ENCODE results near the gene RPS26. TPM values are rescaled to one million over a fixed set of nuclear protein-coding genes. Genes with fewer than 3 reads are reported as not detected.
"Not testable (repeated sequence)": the region's sequence is repeated elsewhere in the genome, so short reads cannot be mapped to it uniquely, and the experiment has no call there.

The RPS26 gene
- total RNA-seq, 1 donor from 2014 or later = 77.2 TPM

GRCh38 chr12:56053407-56053893 is 11.7 kb downstream of the RPS26 start:
- no peaks in the 10 kb centered on the region for H3K36me3 ChIP-seq
- no peak overlapping the region for H3K4me3 ChIP-seq
- H3K27ac ChIP-seq = no peak overlapping the region
- intact Hi-C loops (cut with DNase I) = no loop called here
- no peaks in the 10 kb centered on the region for H3K9me3 ChIP-seq
- no peaks in the 10 kb centered on the region for H3K4me1 ChIP-seq
- TF ChIP-seq, protein P1, sequence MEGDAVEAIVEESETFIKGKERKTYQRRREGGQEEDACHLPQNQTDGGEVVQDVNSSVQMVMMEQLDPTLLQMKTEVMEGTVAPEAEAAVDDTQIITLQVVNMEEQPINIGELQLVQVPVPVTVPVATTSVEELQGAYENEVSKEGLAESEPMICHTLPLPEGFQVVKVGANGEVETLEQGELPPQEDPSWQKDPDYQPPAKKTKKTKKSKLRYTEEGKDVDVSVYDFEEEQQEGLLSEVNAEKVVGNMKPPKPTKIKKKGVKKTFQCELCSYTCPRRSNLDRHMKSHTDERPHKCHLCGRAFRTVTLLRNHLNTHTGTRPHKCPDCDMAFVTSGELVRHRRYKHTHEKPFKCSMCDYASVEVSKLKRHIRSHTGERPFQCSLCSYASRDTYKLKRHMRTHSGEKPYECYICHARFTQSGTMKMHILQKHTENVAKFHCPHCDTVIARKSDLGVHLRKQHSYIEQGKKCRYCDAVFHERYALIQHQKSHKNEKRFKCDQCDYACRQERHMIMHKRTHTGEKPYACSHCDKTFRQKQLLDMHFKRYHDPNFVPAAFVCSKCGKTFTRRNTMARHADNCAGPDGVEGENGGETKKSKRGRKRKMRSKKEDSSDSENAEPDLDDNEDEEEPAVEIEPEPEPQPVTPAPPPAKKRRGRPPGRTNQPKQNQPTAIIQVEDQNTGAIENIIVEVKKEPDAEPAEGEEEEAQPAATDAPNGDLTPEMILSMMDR (IDR thresholded peaks at IDR 0.05) = no peak
- H3K27me3 ChIP-seq (ENCODE audit: low read depth) = no peaks in the 10 kb centered on the region
- ATAC-seq = no peak
- DNase-seq = no peak

DNA sequence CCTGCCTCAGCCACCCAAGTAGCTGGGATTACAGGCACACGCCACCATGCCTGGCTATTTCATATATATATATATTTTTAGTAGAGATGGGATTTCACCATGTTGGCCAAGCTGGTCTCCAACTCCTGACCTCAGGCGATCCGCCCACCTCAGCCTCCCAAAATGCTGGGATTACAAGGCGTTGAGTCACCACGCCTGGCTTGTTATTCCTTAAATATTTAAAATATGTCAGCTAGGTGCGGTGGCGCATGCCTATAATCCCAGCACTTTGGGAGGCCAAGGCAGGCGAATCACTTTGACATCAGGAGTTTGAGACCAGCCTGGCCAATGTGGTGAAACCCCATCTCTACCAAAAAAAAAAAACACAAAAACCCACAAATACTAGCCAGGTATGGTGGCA is 18.2 kb downstream of the RPS26 start:
- H3K9me3 ChIP-seq; ATAC-seq; intact Hi-C loops (cut with DNase I); H3K4me1 ChIP-seq; H3K36me3 ChIP-seq; H3K4me3 ChIP-seq; DNase-seq; H3K27ac ChIP-seq; H3K27me3 ChIP-seq (ENCODE audit: low read depth): not testable (repeated sequence)

DNA sequence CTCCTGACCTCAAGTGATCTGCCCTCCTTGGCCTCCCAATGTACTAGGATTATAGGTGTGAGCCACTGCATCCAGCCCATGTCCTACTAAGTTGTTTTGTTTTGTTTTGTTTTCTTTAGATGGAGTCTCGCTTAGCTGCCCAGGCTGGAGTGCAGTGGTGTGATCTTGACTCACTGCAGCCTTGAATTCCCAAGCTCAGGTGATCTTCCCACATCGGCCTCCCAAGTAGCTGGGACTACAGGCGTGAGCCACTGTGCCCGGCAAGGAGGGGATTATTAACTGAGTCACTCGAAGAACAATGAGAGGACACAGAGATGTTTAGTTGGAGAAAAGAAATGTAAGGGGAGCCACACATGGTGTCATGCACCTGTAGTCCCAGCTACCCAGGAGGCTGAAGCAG is 20.3 kb downstream of the RPS26 start:
- Histone ChIP-seq H3K27ac (no peak overlapping the region), H3K4me1 (no peaks in the 10 kb centered on the region), H3K4me3 (no peak overlapping the region), H3K36me3 (no peaks in the 10 kb centered on the region), H3K9me3 (no peaks in the 10 kb centered on the region), H3K27me3 (ENCODE audit: low read depth) (no peaks in the 10 kb centered on the region)
- TF ChIP-seq, protein P1 (IDR thresholded peaks at IDR 0.05) = no peak
- ATAC-seq (no peak), DNase-seq (no peak)
- intact Hi-C loops (cut with DNase I) = no loop called here

GRCh38 chr12:56062996-56063395 is 21.3 kb downstream of the RPS26 start:
- H3K9me3 ChIP-seq = no peaks in the 10 kb centered on the region
- H3K4me1 ChIP-seq = no peaks in the 10 kb centered on the region
- intact Hi-C loops (cut with DNase I) = no loop called here
- H3K27ac ChIP-seq = no peak overlapping the region
- no peaks in the 10 kb centered on the region for H3K27me3 ChIP-seq (ENCODE audit: low read depth)
- H3K36me3 ChIP-seq = no peaks in the 10 kb centered on the region
- ATAC-seq (no peak), DNase-seq (no peak)
- no peak overlapping the region for H3K4me3 ChIP-seq
- TF ChIP-seq, protein P1 (IDR thresholded peaks at IDR 0.05) = no peak

GRCh38 chr12:56071648-56072047 is 29.9 kb downstream of the RPS26 start:
- no peaks in the 10 kb centered on the region for H3K36me3 ChIP-seq
- H3K4me1 ChIP-seq = no peaks in the 10 kb centered on the region
- no peak for DNase-seq
- ATAC-seq = no peak
- H3K4me3 ChIP-seq = no peak overlapping the region
- TF ChIP-seq, protein P1 (IDR thresholded peaks at IDR 0.05) = no peak
- no peaks in the 10 kb centered on the region for H3K27me3 ChIP-seq (ENCODE audit: low read depth)
- no peaks in the 10 kb centered on the region for H3K9me3 ChIP-seq
- H3K27ac ChIP-seq = no peak overlapping the region
- intact Hi-C loops (cut with DNase I) = no loop called here

GRCh38 chr12:56074396-56074795 is 32.7 kb downstream of the RPS26 start:
- H3K36me3 ChIP-seq = no peaks in the 10 kb centered on the region
- no peak for DNase-seq
- H3K27me3 ChIP-seq (ENCODE audit: low read depth) = peaks cover under 1% of the 10 kb centered on the region
- no peak overlapping the region for H3K27ac ChIP-seq
- H3K4me1 ChIP-seq = peaks cover 4% of the 10 kb centered on the region
- no peak for ATAC-seq
- H3K9me3 ChIP-seq = no peaks in the 10 kb centered on the region
- no peak overlapping the region for H3K4me3 ChIP-seq
- TF ChIP-seq, protein P1 (IDR thresholded peaks at IDR 0.05) = no peak
- intact Hi-C loops (cut with DNase I) = no loop called here

GRCh38 chr12:56077966-56078365 is 36.2 kb downstream of the RPS26 start:
- H3K4me3 ChIP-seq; intact Hi-C loops (cut with DNase I); H3K36me3 ChIP-seq; DNase-seq; H3K9me3 ChIP-seq; H3K27ac ChIP-seq; ATAC-seq: not testable (repeated sequence)
- peaks cover 17% of the 10 kb centered on the region for H3K4me1 ChIP-seq
- peaks cover 16% of the 10 kb centered on the region for H3K27me3 ChIP-seq (ENCODE audit: low read depth)

Data from lower lobe of right lung (tissue), 2 donors.